GM18520 (cell line): ENCODE data around the gene EWSR1.

ENCODE experiments used
- ATAC-seq: cut with Tn5 transposase; IDR thresholded peaks from one replicate; pipeline ENCODE4 v1.9.1; 2021; ENCODE audit not compliant: unreplicated experiment

Gene EWSR1

GRCh38 chr22:29268511-29269229 lies 602 bp downstream of the EWSR1 start:
- peak; percentile 19 for ATAC-seq

GRCh38 chr22:29269230-29269604 lies 1.1 kb downstream of the EWSR1 start:
- no peak for ATAC-seq

- ATAC-seq, result no peak
Observed at GRCh38 chr22:29269731-29270474, 1.8 kb downstream of the EWSR1 start.

DNA sequence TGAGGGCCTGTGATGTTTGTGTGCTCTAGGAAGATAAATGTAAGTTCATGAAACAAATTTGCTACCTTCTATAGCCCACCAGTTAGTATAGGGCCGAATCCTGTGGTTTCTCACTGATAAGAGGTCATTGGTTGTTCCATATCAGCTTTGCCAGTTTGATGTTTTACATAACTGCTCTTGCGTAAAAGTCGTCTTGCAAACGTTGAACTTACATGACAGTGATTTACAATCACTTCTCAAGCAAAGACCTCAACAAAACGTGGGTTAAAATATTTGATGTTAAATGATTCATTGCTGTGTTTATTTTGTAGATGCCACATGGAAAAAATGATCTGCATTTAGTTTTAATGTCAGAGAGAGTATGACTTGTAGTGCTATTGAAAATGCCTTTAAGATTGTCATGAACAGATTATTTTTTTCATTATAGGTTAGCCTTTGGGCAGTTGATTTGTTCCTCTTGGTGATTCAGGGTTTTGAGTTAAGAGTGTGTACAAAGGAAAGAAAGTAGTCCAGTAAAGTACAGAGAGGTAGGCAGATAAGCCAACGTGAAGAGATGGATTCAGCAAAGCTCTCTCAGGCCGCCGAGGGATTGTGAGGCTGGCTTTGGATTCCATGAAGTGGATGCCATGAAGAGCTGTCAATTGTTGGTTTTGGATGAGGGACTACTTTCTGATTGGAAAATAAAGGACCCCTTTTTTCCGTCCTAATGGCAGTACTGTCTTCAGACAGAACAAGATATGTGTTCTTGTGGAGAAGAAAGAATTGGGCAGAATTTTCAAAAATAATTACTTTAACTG lies 2.6 kb downstream of the EWSR1 start:
- no peak for ATAC-seq

- no peak for ATAC-seq
Observed at GRCh38 chr22:29272624-29273023, 4.6 kb downstream of the EWSR1 start.

- no peak for ATAC-seq
Observed at GRCh38 chr22:29275167-29275566, 7.1 kb downstream of the EWSR1 start.

GRCh38 chr22:29275819-29276565 lies 7.9 kb downstream of the EWSR1 start:
- no peak for ATAC-seq

DNA sequence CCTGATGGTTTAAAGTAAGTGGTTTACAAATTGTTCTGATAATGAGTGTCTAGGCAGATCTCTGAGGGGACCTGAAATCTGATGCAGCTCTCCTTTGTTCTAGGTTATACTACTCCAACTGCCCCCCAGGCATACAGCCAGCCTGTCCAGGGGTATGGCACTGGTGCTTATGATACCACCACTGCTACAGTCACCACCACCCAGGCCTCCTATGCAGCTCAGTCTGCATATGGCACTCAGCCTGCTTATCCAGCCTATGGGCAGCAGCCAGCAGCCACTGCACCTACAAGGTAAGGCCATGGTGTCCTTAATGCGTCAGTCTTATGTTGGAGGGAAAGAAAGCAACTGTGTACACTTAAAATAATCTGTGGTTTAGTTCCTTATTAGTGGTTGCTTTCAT lies 9.9 kb downstream of the EWSR1 start:
- no peak for ATAC-seq

- ATAC-seq, result no peak
Observed at GRCh38 chr22:29284196-29284595, 16.1 kb downstream of the EWSR1 start.

DNA sequence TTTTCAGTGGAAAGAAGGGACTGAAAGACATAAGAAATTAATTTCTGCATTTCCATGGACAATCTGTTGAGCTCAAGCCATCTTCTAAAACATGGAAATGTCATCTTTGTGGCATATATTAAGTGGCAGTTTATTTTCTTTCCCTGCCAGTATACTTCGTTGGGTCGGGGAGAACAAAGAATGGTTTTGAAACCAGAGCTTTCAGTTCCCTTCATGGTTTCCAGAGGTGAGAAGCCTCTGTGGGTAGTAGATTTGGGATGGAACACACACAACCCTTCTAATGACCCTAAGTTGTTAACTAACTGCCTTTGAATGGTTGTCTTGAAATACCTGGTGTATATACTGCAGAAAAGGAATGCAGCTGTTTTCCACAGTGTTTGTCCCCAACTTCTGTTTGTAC lies 20.8 kb downstream of the EWSR1 start:
- no peak for ATAC-seq

GRCh38 chr22:29290061-29290460 lies 22.0 kb downstream of the EWSR1 start:
- no peak for ATAC-seq

- no peak for ATAC-seq
Observed at GRCh38 chr22:29291215-29291614, 23.1 kb downstream of the EWSR1 start.

DNA sequence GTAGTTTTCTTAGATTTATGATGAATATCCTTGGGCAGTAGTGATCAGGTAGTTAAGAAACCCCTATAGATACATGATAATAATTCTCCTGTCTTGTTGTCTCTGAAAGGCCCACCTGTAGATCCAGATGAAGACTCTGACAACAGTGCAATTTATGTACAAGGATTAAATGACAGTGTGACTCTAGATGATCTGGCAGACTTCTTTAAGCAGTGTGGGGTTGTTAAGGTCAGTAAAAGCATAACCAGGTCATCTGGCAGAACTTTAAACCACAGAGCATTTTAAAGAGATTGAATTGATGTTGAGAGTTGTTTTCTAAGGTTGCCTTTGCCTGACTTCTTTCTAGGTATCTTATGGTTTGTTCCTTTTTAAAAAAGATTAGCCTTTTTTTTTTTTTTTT lies 24.3 kb downstream of the EWSR1 start:
- ATAC-seq, result no peak

- ATAC-seq, result no peak
Observed at GRCh38 chr22:29298641-29299040, 30.6 kb downstream of the EWSR1 start.

- ATAC-seq, result no peak
Observed at GRCh38 chr22:29299136-29299900, 31.2 kb downstream of the EWSR1 start.

GRCh38 chr22:29300467-29300806 lies 32.4 kb downstream of the EWSR1 start:
- ATAC-seq, result no peak

GRCh38 chr22:29300807-29301601 lies 32.9 kb downstream of the EWSR1 start:
- no peak for ATAC-seq

- ATAC-seq, result no peak
Observed at GRCh38 chr22:29301716-29302401, 33.8 kb downstream of the EWSR1 start.

DNA sequence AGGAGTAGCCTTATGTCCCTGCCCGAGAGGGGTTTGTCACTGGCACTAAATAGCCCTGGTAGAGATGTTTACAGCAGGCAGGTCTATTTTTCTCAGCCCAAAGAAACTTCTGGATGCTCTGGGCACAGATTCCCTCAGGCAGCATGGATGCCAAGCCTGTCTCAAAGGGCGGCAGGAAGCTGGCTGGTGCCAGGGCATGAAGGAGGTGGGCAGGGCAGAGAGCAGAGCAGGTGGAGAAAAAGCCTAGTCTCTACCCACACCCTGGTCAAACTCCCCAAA lies 34.3 kb downstream of the EWSR1 start:
- no peak for ATAC-seq
